Parathyroid adenoma (tissue), 2 donors: Measurements from ENCODE around the gene ART1.

Source experiments
- H2AFZ ChIP-seq: fragments of 300-600 bp; sonication (generic); one replicate; pipeline ENCODE4 v1.7.0; 2017; ENCODE audit warnings: antibody characterized with exemption, mild to moderate bottlenecking
- H3K27ac ChIP-seq: fragments of 300-600 bp; sonication (generic); one replicate; pipeline ENCODE4 v1.7.0; 2017
- H3K27me3 ChIP-seq: fragments of 300-600 bp; sonication (generic); one replicate; pipeline ENCODE4 v1.7.0; 2017; ENCODE audit warnings: low read length; ENCODE audit not compliant: control insufficient read depth, insufficient read depth
- H3K36me3 ChIP-seq: fragments of 300-600 bp; sonication (generic); one replicate; pipeline ENCODE4 v1.7.0; 2017; ENCODE audit warnings: low read length; ENCODE audit not compliant: control insufficient read depth, insufficient read depth
- H3K4me1 ChIP-seq: fragments of 300-600 bp; sonication (generic); one replicate; pipeline ENCODE4 v1.7.0; 2017; ENCODE audit warnings: control low read depth
- H3K4me2 ChIP-seq: fragments of 300-600 bp; sonication (generic); one replicate; pipeline ENCODE4 v1.7.0; 2017; ENCODE audit warnings: low read length
- H3K4me3 ChIP-seq: fragments of 300-600 bp; sonication (generic); one replicate; pipeline ENCODE4 v1.7.0; 2017; ENCODE audit warnings: low read depth, low read length
- H3K79me2 ChIP-seq: fragments of 300-600 bp; sonication (generic); one replicate; pipeline ENCODE4 v1.7.0; 2017; ENCODE audit warnings: control low read depth
- H3K9ac ChIP-seq: fragments of 300-600 bp; sonication (generic); one replicate; pipeline ENCODE4 v1.7.0; 2017; ENCODE audit warnings: mild to moderate bottlenecking
- H3K9me3 ChIP-seq: fragments of 300-600 bp; sonication (generic); one replicate; pipeline ENCODE4 v1.7.0; 2017; ENCODE audit warnings: low read length; ENCODE audit not compliant: control insufficient read depth
- TF ChIP-seq, protein P1 (sequence below): fragments of 300-600 bp; sonication (generic); IDR thresholded peaks from one replicate; pipeline ENCODE4 v1.7.0; 2017; ENCODE audit warnings: antibody characterized with exemption, mild to moderate bottlenecking
- donor health status: primary hyperparathyroidism.

The ART1 gene

DNA sequence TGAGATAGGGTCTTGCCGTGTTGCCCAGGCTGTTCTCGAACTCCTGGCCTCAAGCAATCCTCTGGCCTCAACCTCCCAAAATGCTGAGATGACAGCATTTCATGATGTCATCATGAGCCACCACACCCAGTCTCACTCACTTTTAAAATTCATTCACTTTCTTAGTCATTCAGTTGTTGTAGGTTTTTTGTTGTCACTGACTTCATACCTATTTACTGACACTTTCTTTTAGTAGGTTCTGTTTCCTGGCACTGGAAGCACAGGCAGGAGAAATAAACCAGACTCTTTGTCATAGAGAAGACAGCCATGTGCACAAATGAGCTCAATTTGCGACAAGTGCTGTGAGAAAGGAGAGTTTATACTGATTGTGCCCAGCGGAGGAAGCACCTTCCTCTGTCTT, 13.6 kb upstream of the ART1 start:
- Histone ChIP-seq H3K27me3 (no peaks in the 10 kb centered on the region), H3K27ac (no peak overlapping the region), H2AFZ (no peak overlapping the region), H3K4me1 (no peaks in the 10 kb centered on the region), H3K9me3 (no peaks in the 10 kb centered on the region), H3K79me2 (no peaks in the 10 kb centered on the region), H3K36me3 (no peaks in the 10 kb centered on the region), H3K9ac (no peak overlapping the region), H3K4me3 (no peak overlapping the region), H3K4me2 (no peak overlapping the region)
- TF ChIP-seq, protein P1, sequence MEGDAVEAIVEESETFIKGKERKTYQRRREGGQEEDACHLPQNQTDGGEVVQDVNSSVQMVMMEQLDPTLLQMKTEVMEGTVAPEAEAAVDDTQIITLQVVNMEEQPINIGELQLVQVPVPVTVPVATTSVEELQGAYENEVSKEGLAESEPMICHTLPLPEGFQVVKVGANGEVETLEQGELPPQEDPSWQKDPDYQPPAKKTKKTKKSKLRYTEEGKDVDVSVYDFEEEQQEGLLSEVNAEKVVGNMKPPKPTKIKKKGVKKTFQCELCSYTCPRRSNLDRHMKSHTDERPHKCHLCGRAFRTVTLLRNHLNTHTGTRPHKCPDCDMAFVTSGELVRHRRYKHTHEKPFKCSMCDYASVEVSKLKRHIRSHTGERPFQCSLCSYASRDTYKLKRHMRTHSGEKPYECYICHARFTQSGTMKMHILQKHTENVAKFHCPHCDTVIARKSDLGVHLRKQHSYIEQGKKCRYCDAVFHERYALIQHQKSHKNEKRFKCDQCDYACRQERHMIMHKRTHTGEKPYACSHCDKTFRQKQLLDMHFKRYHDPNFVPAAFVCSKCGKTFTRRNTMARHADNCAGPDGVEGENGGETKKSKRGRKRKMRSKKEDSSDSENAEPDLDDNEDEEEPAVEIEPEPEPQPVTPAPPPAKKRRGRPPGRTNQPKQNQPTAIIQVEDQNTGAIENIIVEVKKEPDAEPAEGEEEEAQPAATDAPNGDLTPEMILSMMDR = no peak

DNA sequence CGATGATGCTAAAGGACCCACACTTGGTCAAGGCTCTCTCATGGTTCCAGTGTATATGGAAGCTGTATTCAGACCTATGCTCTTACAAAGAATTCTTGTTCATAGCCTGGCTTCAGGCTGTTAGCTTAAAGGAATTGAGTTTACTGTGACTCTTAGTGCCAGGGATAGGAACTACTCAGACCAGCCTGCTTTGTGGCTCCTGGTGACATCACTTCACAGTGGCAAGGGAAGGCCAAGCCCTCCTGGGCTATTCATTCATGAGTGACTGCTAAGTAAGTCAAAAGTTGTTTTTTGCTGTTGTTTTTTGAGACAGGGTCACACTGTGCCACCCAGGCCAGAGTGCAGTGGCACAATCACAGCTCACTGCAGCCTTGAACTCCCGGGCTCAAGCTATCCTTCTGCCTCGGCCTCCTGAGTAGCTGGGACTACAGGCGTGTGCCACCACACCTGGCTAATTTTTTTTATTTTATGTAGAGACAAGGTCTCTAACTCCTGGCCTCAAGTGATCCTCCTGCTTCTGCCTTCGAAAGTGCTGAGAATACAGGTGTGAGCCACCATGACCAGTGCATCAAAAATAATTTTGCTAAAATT, 12.8 kb upstream of the ART1 start:
- H3K4me3 ChIP-seq = no peak overlapping the region
- TF ChIP-seq, protein P1 = no peak
- no peaks in the 10 kb centered on the region for H3K36me3 ChIP-seq
- H3K9me3 ChIP-seq = no peaks in the 10 kb centered on the region
- H3K9ac ChIP-seq = no peak overlapping the region
- no peak overlapping the region for H3K27ac ChIP-seq
- no peak overlapping the region for H3K4me2 ChIP-seq
- H3K4me1 ChIP-seq = no peaks in the 10 kb centered on the region
- H2AFZ ChIP-seq = no peak overlapping the region
- H3K27me3 ChIP-seq = no peaks in the 10 kb centered on the region
- H3K79me2 ChIP-seq = no peaks in the 10 kb centered on the region

DNA sequence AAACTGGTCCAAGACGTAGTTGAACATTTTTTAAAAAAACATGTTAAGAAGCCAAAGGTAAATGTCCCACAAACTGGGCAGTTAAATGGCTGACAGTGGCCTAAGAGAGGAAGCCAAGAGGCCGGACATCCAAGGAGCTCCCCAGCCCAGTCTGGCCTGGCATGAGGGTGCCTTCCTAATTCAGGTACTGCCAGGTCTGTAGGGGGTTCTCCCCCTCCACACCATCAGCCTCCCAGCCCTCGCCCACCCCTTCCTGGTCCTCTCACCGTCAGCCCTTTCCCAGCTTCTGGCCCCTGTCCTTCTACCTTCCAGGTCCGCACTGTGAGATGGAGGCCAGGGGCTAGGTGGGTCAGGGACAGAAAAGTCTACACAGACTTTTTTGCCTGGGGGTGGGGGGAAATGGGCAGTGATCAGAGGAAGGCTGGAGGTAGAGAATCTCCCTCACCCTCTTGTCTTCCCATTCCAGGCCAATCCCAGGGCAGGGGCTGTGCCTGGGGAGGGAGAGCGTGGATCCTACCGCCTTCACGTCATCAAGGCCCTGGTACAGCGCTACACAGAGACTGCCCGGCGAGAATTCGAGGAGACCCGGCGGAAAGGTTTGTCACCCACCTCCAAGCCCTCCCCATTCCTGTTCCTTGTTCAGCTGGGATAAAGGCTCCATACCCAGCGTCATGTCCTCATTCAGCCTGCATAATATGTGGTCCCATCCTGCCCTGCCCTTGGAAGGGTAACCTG, 9.1 kb upstream of the ART1 start:
- no peak overlapping the region for H3K27ac ChIP-seq
- H3K9me3 ChIP-seq = no peaks in the 10 kb centered on the region
- H3K4me3 ChIP-seq = no peak overlapping the region
- no peak overlapping the region for H3K9ac ChIP-seq
- TF ChIP-seq, protein P1 = no peak
- H3K4me2 ChIP-seq = no peak overlapping the region
- H3K27me3 ChIP-seq = no peaks in the 10 kb centered on the region
- H3K79me2 ChIP-seq = no peaks in the 10 kb centered on the region
- no peak overlapping the region for H2AFZ ChIP-seq
- no peaks in the 10 kb centered on the region for H3K36me3 ChIP-seq
- no peaks in the 10 kb centered on the region for H3K4me1 ChIP-seq

DNA sequence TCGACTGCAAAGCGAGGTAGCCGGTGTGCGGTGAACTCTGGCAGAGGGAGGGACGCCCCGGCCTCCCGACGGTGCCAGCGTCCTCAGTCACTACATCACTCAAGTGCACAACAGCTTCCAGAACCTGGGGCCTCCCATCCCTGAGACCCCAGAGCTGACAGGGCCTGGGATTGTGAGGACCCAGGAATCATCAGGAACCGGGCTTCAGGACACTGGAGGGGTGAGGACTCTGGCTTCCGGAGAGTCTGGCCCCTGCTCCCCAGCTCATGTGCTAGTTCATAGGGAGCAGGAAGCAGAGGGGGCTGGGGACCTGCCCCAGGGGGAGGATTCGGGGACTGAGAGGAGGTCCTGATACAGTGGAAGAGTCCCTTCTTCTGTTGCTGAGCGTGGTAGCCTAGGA, 7.7 kb upstream of the ART1 start:
- H3K36me3 ChIP-seq = no peaks in the 10 kb centered on the region
- H3K4me1 ChIP-seq = no peaks in the 10 kb centered on the region
- no peaks in the 10 kb centered on the region for H3K79me2 ChIP-seq
- no peaks in the 10 kb centered on the region for H3K9me3 ChIP-seq
- TF ChIP-seq, protein P1 = no peak
- no peak overlapping the region for H2AFZ ChIP-seq
- no peak overlapping the region for H3K27ac ChIP-seq
- no peak overlapping the region for H3K4me3 ChIP-seq
- H3K4me2 ChIP-seq = no peak overlapping the region
- H3K9ac ChIP-seq = no peak overlapping the region
- no peaks in the 10 kb centered on the region for H3K27me3 ChIP-seq

DNA sequence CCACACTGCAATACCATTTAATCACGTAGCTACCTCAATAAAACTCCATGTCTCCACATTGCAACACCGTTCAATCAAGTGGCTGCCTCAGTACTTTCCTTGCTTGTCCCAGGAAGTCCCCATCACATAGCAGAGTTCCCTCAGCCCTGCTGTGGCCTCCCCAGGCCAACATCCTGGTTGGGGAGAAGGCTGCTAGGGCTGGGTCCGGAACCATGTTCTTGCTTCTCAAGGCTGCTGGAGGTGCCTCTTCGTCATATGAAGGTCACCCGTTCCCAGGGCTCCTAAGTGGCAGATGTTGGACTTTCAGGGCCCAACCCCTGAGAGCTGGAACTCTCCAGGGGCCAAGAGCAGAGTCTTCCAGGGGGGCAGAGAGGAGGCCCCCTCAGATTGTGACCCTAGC, 6.4 kb upstream of the ART1 start:
- Histone ChIP-seq H3K4me2 (no peak overlapping the region), H3K4me3 (no peak overlapping the region), H2AFZ (no peak overlapping the region), H3K27me3 (no peaks in the 10 kb centered on the region), H3K9ac (no peak overlapping the region), H3K36me3 (no peaks in the 10 kb centered on the region), H3K79me2 (no peaks in the 10 kb centered on the region), H3K27ac (no peak overlapping the region), H3K9me3 (no peaks in the 10 kb centered on the region), H3K4me1 (peaks cover 6% of the 10 kb centered on the region)
- TF ChIP-seq, protein P1 = no peak
